ENCODE data around the gene FAM171A1.

DNA sequence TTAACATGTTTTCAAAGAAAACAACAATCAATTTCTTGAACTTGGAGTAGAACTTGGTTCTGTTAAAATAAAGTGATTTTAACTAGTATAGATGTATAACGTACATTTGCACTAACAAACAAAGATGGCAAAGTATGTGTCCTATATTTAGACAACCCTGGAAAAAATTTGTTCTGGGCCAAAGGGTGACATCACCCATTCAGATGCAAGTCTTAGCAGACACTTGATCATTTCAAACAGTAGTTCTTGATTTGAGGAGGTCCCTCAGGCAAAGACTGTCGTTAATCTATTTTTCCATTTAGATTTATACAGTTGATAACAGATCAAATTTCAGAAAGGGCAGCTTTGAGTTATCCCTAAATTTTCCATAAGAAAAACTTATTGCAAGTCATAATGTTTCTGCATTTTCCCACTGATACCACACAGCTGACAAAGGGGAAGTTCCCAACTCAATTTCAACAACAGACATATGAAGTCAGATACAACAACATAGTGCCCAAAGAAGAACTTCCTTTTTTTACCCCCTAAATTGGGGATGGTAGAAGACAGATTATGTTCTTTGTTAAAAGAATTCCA, 207.7 kb downstream of the FAM171A1 start:
- TF ChIP-seq, protein P1, sequence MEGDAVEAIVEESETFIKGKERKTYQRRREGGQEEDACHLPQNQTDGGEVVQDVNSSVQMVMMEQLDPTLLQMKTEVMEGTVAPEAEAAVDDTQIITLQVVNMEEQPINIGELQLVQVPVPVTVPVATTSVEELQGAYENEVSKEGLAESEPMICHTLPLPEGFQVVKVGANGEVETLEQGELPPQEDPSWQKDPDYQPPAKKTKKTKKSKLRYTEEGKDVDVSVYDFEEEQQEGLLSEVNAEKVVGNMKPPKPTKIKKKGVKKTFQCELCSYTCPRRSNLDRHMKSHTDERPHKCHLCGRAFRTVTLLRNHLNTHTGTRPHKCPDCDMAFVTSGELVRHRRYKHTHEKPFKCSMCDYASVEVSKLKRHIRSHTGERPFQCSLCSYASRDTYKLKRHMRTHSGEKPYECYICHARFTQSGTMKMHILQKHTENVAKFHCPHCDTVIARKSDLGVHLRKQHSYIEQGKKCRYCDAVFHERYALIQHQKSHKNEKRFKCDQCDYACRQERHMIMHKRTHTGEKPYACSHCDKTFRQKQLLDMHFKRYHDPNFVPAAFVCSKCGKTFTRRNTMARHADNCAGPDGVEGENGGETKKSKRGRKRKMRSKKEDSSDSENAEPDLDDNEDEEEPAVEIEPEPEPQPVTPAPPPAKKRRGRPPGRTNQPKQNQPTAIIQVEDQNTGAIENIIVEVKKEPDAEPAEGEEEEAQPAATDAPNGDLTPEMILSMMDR (IDR thresholded peaks at IDR 0.05; ENCODE audit: low read depth, low read length): no peak
- TF ChIP-seq EZH2phosphoT487 (IDR thresholded peaks at IDR 0.05; ENCODE audit: low read depth): no peak

Measured in OCI-LY3 (cell line).